A204.1 (cell line): ENCODE measurements around the gene OR9A4.
A peak's percentile ranks its signal among the peaks of the same experiment; 100 is the strongest.
"Not testable (repeated sequence)": the region's sequence is repeated elsewhere in the genome, so short reads cannot be mapped to it uniquely, and the experiment has no call there.

ENCODE experiments used
- FAIRE-seq: peaks from 2 replicates; lab custom pipeline; 2012; peaks lifted over from hg19 to GRCh38; lab: Jason Lieb, UNC

The OR9A4 gene

GRCh38 chr7:141916099-141916498, at the start of gene OR9A4:
Gene OR9A4 (plus strand): TSS chr7:141916399. CDS start chr7:141918876, 2,477 bp downstream.
- no peak for FAIRE-seq

GRCh38 chr7:141866974-141867373, 49.2 kb upstream of the OR9A4 start:
- FAIRE-seq: no peak

- FAIRE-seq: no peak
Measured at GRCh38 chr7:141872931-141873330, 43.3 kb upstream of the OR9A4 start.

GRCh38 chr7:141874787-141875186, 41.4 kb upstream of the OR9A4 start:
- no peak for FAIRE-seq

- no peak for FAIRE-seq
Measured at GRCh38 chr7:141875453-141875852, 40.7 kb upstream of the OR9A4 start.

GRCh38 chr7:141876371-141876770, 39.8 kb upstream of the OR9A4 start:
- FAIRE-seq: no peak

GRCh38 chr7:141877365-141877764, 38.8 kb upstream of the OR9A4 start:
- FAIRE-seq: no peak

- no peak for FAIRE-seq
Measured at GRCh38 chr7:141880960-141881359, 35.2 kb upstream of the OR9A4 start.

GRCh38 chr7:141884539-141885225, 31.5 kb upstream of the OR9A4 start:
- no peak for FAIRE-seq

GRCh38 chr7:141889321-141889720, 26.9 kb upstream of the OR9A4 start:
- FAIRE-seq: no peak

- no peak for FAIRE-seq
Measured at GRCh38 chr7:141891336-141891735, 24.9 kb upstream of the OR9A4 start.

- FAIRE-seq: not testable (repeated sequence)
Measured at GRCh38 chr7:141899366-141899765, 16.8 kb upstream of the OR9A4 start.

GRCh38 chr7:141906285-141906684, 9.9 kb upstream of the OR9A4 start:
- FAIRE-seq: no peak

GRCh38 chr7:141911391-141911790, 4.8 kb upstream of the OR9A4 start:
- no peak for FAIRE-seq

GRCh38 chr7:141915565-141915964, 634 bp upstream of the OR9A4 start:
- FAIRE-seq: no peak

GRCh38 chr7:141920281-141920680, 4.1 kb downstream of the OR9A4 start:
- FAIRE-seq: no peak

GRCh38 chr7:141928146-141928844, 12.1 kb downstream of the OR9A4 start:
- no peak for FAIRE-seq

GRCh38 chr7:141928845-141929195, 12.6 kb downstream of the OR9A4 start:
- no peak for FAIRE-seq

- FAIRE-seq: no peak
Measured at GRCh38 chr7:141930211-141930610, 14.0 kb downstream of the OR9A4 start.

- FAIRE-seq: peak; percentile 74
Measured at GRCh38 chr7:141941075-141941474, 24.9 kb downstream of the OR9A4 start.

GRCh38 chr7:141943846-141944245, 27.6 kb downstream of the OR9A4 start:
- no peak for FAIRE-seq

- FAIRE-seq: no peak
Measured at GRCh38 chr7:141944811-141945210, 28.6 kb downstream of the OR9A4 start.

GRCh38 chr7:141945356-141945755, 29.2 kb downstream of the OR9A4 start:
- FAIRE-seq: no peak

- FAIRE-seq: no peak
Measured at GRCh38 chr7:141946796-141947195, 30.6 kb downstream of the OR9A4 start, which contains the start of gene CLEC5A. Gene CLEC5A (minus strand): TSS chr7:141946974. CDS start chr7:141946292, 682 bp downstream.
